ENCODE measurements around the gene ZNF512B. TPM values are rescaled to one million over a fixed set of nuclear protein-coding genes. Genes with fewer than 3 reads are reported as not detected.

ZNF512B gene
- total and polyA plus RNA-seq, 9 donors, result 2.5 to 24.7 (median 20.2) TPM

GRCh38 chr20:63911176-63911575 lies 58.6 kb downstream of the ZNF512B start:
- intact Hi-C loops (cut with DNase I), result no loop called here
- 22 to 28% (median 23%) methylated on average over 12 of the region's 12 CpGs for WGBS, 3 donors
- Histone ChIP-seq H3K27me3 (no peaks in the 10 kb centered on the region), H3K4me3 (no peak overlapping the region), H3K36me3 (no peaks in the 10 kb centered on the region), H3K27ac (no peak overlapping the region), H3K4me1 (ENCODE audit: insufficient read depth) (peaks cover 6% of the 10 kb centered on the region), H3K9me3 (no peaks in the 10 kb centered on the region)
- no peak for DNase-seq
- TF ChIP-seq EP300 (IDR thresholded peaks at IDR 0.05) (no peak), CTCF (IDR thresholded peaks at IDR 0.05) (no peak), POLR2A (IDR thresholded peaks at IDR 0.05) (no peak)

GRCh38 chr20:63908008-63908682 lies 61.6 kb downstream of the ZNF512B start:
- Histone ChIP-seq H3K27me3 (no peaks in the 10 kb centered on the region), H3K4me1 (ENCODE audit: insufficient read depth) (peaks cover 4% of the 10 kb centered on the region), H3K4me3 (no peak overlapping the region), H3K27ac (no peak overlapping the region), H3K36me3 (no peaks in the 10 kb centered on the region), H3K9me3 (no peaks in the 10 kb centered on the region)
- WGBS, 3 donors, result 70 to 76% (median 72%) methylated on average over 16 of the region's 16 CpGs
- no peak for DNase-seq
- TF ChIP-seq POLR2A (IDR thresholded peaks at IDR 0.05), result no peak
- TF ChIP-seq EP300 (IDR thresholded peaks at IDR 0.05), result no peak
- TF ChIP-seq CTCF (IDR thresholded peaks at IDR 0.05), result no peak
- intact Hi-C loops (cut with DNase I), result loop anchor here in 2 of 4 donors (5.0 kb wide), 1 partner anchor 64 kb away; no protein-coding TSS in a partner anchor

MicroRNAs within 50 kb of the gene (microRNA counts, 767-probe panel; counts per million panel counts)
- microRNA hsa-miR-1914-5p (530 counts per million, percentile 78 among the panel's probes with 10 or more counts), microRNA hsa-miR-647 (530 counts per million, percentile 78 among the panel's probes with 10 or more counts), microRNA hsa-miR-941 (530 counts per million, percentile 78 among the panel's probes with 10 or more counts)

Small RNAs within 50 kb of the gene (microRNA-seq; reads per million reads assigned to microRNA genes)
- 0 reads per million in 3 donors for gene MIR1914
- gene MIR647, result 0 reads per million in 3 donors
- 0 reads per million in 3 donors for gene MIR941-1
- gene MIR941-2, result 0 reads per million in 3 donors
- gene MIR941-3, result 0 reads per million in 3 donors
- 0 reads per million in 3 donors for gene MIR941-4
- 0 reads per million in 3 donors for gene MIR941-5

Small RNAs within 50 kb of the gene (small RNA-seq; reads per million reads assigned to genes)
- gene MIR647, result not detected
- gene MIR941-2, result not detected
- gene MIR941-4, result not detected
- gene MIR941-5, result not detected
- not detected for gene RNU1-134P

Other genes starting within 250 kb of the ZNF512B start
- gene LIME1, start 233.3 kb downstream of the ZNF512B start, total RNA-seq, result 10 to 100 TPM in 4 of 7 donors, 1 to 10 TPM in 3; 7.5 to 21.6 (median 13.7) TPM
- gene LIME1, start 233.3 kb downstream of the ZNF512B start, polyA plus RNA-seq, result 10 to 100 TPM in 1 of 2 donors, under 1 TPM in 1; 0.15 to 15.6 TPM
- 100 to 1,000 TPM in 5 of 7 donors, 10 to 100 TPM in 2; 20.6 to 199 (median 104) TPM for gene SLC2A4RG, start 230.2 kb downstream of the ZNF512B start, total RNA-seq
- gene SLC2A4RG, start 230.2 kb downstream of the ZNF512B start, polyA plus RNA-seq, result 10 to 100 TPM in 1 of 2 donors, 1 to 10 TPM in 1; 2.2 to 66.7 TPM
- gene ZBTB46, start 138.7 kb downstream of the ZNF512B start, total RNA-seq, result 10 to 100 TPM; 11.4 to 55.1 (median 35.2) TPM
- 10 to 100 TPM in 1 of 2 donors, 1 to 10 TPM in 1; 4.1 to 12.2 TPM for gene ZBTB46, start 138.7 kb downstream of the ZNF512B start, polyA plus RNA-seq
- not detected for gene ABHD16B, start 108.4 kb downstream of the ZNF512B start, total RNA-seq
- under 1 TPM in 1 of 2 donors, not detected in 1; 0.57 TPM for gene ABHD16B, start 108.4 kb downstream of the ZNF512B start, polyA plus RNA-seq
- gene TPD52L2, start 104.7 kb downstream of the ZNF512B start, total RNA-seq, result 10 to 100 TPM; 51.5 to 78.0 (median 68.8) TPM
- gene TPD52L2, start 104.7 kb downstream of the ZNF512B start, polyA plus RNA-seq, result 10 to 100 TPM; 73.3 to 78.9 TPM
- gene DNAJC5, start 74.8 kb downstream of the ZNF512B start, total RNA-seq, result 10 to 100 TPM; 12.4 to 32.8 (median 26.5) TPM
- gene DNAJC5, start 74.8 kb downstream of the ZNF512B start, polyA plus RNA-seq, result 10 to 100 TPM; 11.1 to 12.3 TPM
- gene UCKL1, start 13.5 kb downstream of the ZNF512B start, total RNA-seq, result 10 to 100 TPM; 32.0 to 58.6 (median 47.0) TPM
- 10 to 100 TPM in 1 of 2 donors, 1 to 10 TPM in 1; 6.6 to 54.4 TPM for gene UCKL1, start 13.5 kb downstream of the ZNF512B start, polyA plus RNA-seq
- gene SAMD10, start 9.7 kb upstream of the ZNF512B start, total RNA-seq, result 1 to 10 TPM in 2 of 7 donors, under 1 TPM in 5; 0.20 to 3.1 (median 0.65) TPM
- under 1 TPM; 0.27 to 0.50 TPM for gene SAMD10, start 9.7 kb upstream of the ZNF512B start, polyA plus RNA-seq
- gene PRPF6, start 11.2 kb upstream of the ZNF512B start, total RNA-seq, result 10 to 100 TPM; 46.5 to 84.9 (median 73.4) TPM
- gene PRPF6, start 11.2 kb upstream of the ZNF512B start, polyA plus RNA-seq, result 10 to 100 TPM; 60.0 to 61.6 TPM
- gene C20orf204, start 66.3 kb upstream of the ZNF512B start, total RNA-seq, result 1 to 10 TPM in 6 of 7 donors, under 1 TPM in 1; 0.60 to 2.8 (median 1.8) TPM
- gene C20orf204, start 66.3 kb upstream of the ZNF512B start, polyA plus RNA-seq, result under 1 TPM; 0.20 to 0.61 TPM
- 10 to 100 TPM in 5 of 7 donors, 1 to 10 TPM in 2; 2.0 to 63.8 (median 13.1) TPM for gene SOX18, start 79.7 kb upstream of the ZNF512B start, total RNA-seq
- 10 to 100 TPM in 1 of 2 donors, 1 to 10 TPM in 1; 2.7 to 12.0 TPM for gene SOX18, start 79.7 kb upstream of the ZNF512B start, polyA plus RNA-seq
- gene TCEA2, start 93.3 kb upstream of the ZNF512B start, total RNA-seq, result 10 to 100 TPM; 41.0 to 93.5 (median 71.9) TPM
- 10 to 100 TPM; 20.0 to 78.4 TPM for gene TCEA2, start 93.3 kb upstream of the ZNF512B start, polyA plus RNA-seq
- 1 to 10 TPM; 3.3 to 7.6 (median 4.6) TPM for gene RGS19, start 109.6 kb upstream of the ZNF512B start, total RNA-seq
- 1 to 10 TPM; 2.1 to 4.5 TPM for gene RGS19, start 109.6 kb upstream of the ZNF512B start, polyA plus RNA-seq
- under 1 TPM; 0.12 to 0.80 (median 0.43) TPM for gene OPRL1, start 110.2 kb upstream of the ZNF512B start, total RNA-seq
- gene OPRL1, start 110.2 kb upstream of the ZNF512B start, polyA plus RNA-seq, result under 1 TPM; 0.25 to 0.62 TPM
- gene LKAAEAR1, start 114.5 kb upstream of the ZNF512B start, total RNA-seq, result 10 to 100 TPM in 1 of 7 donors, not detected in 6; 10.5 TPM
- gene LKAAEAR1, start 114.5 kb upstream of the ZNF512B start, polyA plus RNA-seq, result not detected
- not detected for gene NPBWR2, start 137.6 kb upstream of the ZNF512B start, total RNA-seq
- gene NPBWR2, start 137.6 kb upstream of the ZNF512B start, polyA plus RNA-seq, result not detected
- under 1 TPM; 0.05 to 0.25 (median 0.15) TPM for gene MYT1, start 194.5 kb upstream of the ZNF512B start, total RNA-seq
- gene MYT1, start 194.5 kb upstream of the ZNF512B start, polyA plus RNA-seq, result under 1 TPM in 1 of 2 donors, not detected in 1; 0.07 TPM

Measured in ovary (tissue), 9 donors.